Renal cortical epithelial cell (primary cell): Measurements from ENCODE around the gene DOCK8. TPM values are rescaled to one million over a fixed set of nuclear protein-coding genes. Genes with fewer than 3 reads are reported as not detected.

Experiments
- DNase-seq: peaks from one replicate; pipeline ENCODE4 v3.0.0-alpha.2; 2011; ENCODE audit warnings: low read depth
- total RNA-seq: library from RNA; depleted of rRNA; stranded (reverse); fragments of >200 nt; gene quantifications from 2 replicates; pipeline ENCODE4 v1.2.3, GENCODE V29; 2014

The DOCK8 gene
- total RNA-seq, 1 donor from 2014 or later = 0.85 TPM

- DNase-seq = no peak
Observed at GRCh38 chr9:266228-266627, 51.6 kb downstream of the DOCK8 start.

- DNase-seq = no peak
Observed at GRCh38 chr9:268616-269015, 54.0 kb downstream of the DOCK8 start.

- no peak for DNase-seq
Observed at GRCh38 chr9:269081-269711, 54.5 kb downstream of the DOCK8 start.

- DNase-seq = no peak
Observed at GRCh38 chr9:270657-271237, 56.1 kb downstream of the DOCK8 start.

- no peak for DNase-seq
Observed at GRCh38 chr9:272251-273213, 57.9 kb downstream of the DOCK8 start.

GRCh38 chr9:274406-274805, 59.7 kb downstream of the DOCK8 start:
- no peak for DNase-seq

- DNase-seq = no peak
Observed at GRCh38 chr9:277601-278295, 63.1 kb downstream of the DOCK8 start.

GRCh38 chr9:278651-279050, 64.0 kb downstream of the DOCK8 start:
- no peak for DNase-seq

- DNase-seq = no peak
Observed at GRCh38 chr9:279674-280073, 65.0 kb downstream of the DOCK8 start.

- DNase-seq = no peak
Observed at GRCh38 chr9:281741-282645, 67.3 kb downstream of the DOCK8 start.

- DNase-seq = no peak
Observed at GRCh38 chr9:286071-286740, 71.5 kb downstream of the DOCK8 start.

GRCh38 chr9:289121-289520, 74.5 kb downstream of the DOCK8 start:
- no peak for DNase-seq

- DNase-seq = no peak
Observed at GRCh38 chr9:292915-293314, 78.2 kb downstream of the DOCK8 start.

- DNase-seq = no peak
Observed at GRCh38 chr9:295576-295975, 80.9 kb downstream of the DOCK8 start.

GRCh38 chr9:296411-296810, 81.7 kb downstream of the DOCK8 start:
- no peak for DNase-seq

- peak; percentile 67 for DNase-seq
Observed at GRCh38 chr9:297104-297972, 82.7 kb downstream of the DOCK8 start.

- DNase-seq = no peak
Observed at GRCh38 chr9:303502-303901, 88.8 kb downstream of the DOCK8 start.

GRCh38 chr9:304106-304505, 89.4 kb downstream of the DOCK8 start:
- DNase-seq = peak; percentile 13

GRCh38 chr9:304519-305185, 90.0 kb downstream of the DOCK8 start:
- peak; percentile 64 for DNase-seq
